NCI-H774 (cell line): Measurements from ENCODE around the gene DDX24.

ENCODE experiments used
- DNase-seq: peaks from one replicate; lab custom pipeline; 2025; lab: John Stamatoyannopoulos, UW

The DDX24 gene

GRCh38 chr14:94048691-94049624 lies 32.0 kb downstream of the DDX24 start:
- DNase-seq: no peak

GRCh38 chr14:94047581-94047980 lies 33.4 kb downstream of the DDX24 start:
- DNase-seq: no peak

- DNase-seq: no peak
Measured at GRCh38 chr14:94046696-94047250, 34.2 kb downstream of the DDX24 start.

- DNase-seq: no peak
Measured at GRCh38 chr14:94045563-94046345, 35.2 kb downstream of the DDX24 start.

GRCh38 chr14:94045101-94045500 lies 35.9 kb downstream of the DDX24 start:
- no peak for DNase-seq

GRCh38 chr14:94044476-94045091 lies 36.4 kb downstream of the DDX24 start:
- no peak for DNase-seq

GRCh38 chr14:94043756-94044475 lies 37.1 kb downstream of the DDX24 start:
- DNase-seq: no peak

GRCh38 chr14:94043111-94043755 lies 37.8 kb downstream of the DDX24 start:
- DNase-seq: no peak

GRCh38 chr14:94042433-94043091 lies 38.4 kb downstream of the DDX24 start:
- DNase-seq: no peak

GRCh38 chr14:94041551-94042346 lies 39.3 kb downstream of the DDX24 start:
- DNase-seq: no peak

GRCh38 chr14:94040796-94041195 lies 40.2 kb downstream of the DDX24 start:
- no peak for DNase-seq

- DNase-seq: no peak
Measured at GRCh38 chr14:94040247-94040646, 40.8 kb downstream of the DDX24 start.

- no peak for DNase-seq
Measured at GRCh38 chr14:94038921-94039629, 41.9 kb downstream of the DDX24 start.

- no peak for DNase-seq
Measured at GRCh38 chr14:94038510-94038909, 42.5 kb downstream of the DDX24 start.

GRCh38 chr14:94037954-94038353 lies 43.0 kb downstream of the DDX24 start:
- DNase-seq: no peak

- DNase-seq: peak; percentile 18
Measured at GRCh38 chr14:94036313-94037167, 44.5 kb downstream of the DDX24 start.

GRCh38 chr14:94034886-94035285 lies 46.1 kb downstream of the DDX24 start:
- DNase-seq: no peak

GRCh38 chr14:94031883-94032279 lies 49.1 kb downstream of the DDX24 start:
- DNase-seq: no peak
